GM10266 (cell line): Measurements from ENCODE around the gene CCDC177.

Source experiments
- DNase-seq: peaks from one replicate; pipeline ENCODE4 v3.0.0; 2012; ENCODE audit errors: extremely low spot score
- CTCF ChIP-seq: IDR thresholded peaks from 2 replicates; pipeline ENCODE4 v1.5.1; 2012; ENCODE audit warnings: mild to moderate bottlenecking, low read depth; ENCODE audit not compliant: control insufficient read depth, insufficient read depth; ENCODE audit errors: missing control alignments

The CCDC177 gene

GRCh38 chr14:69615496-69616407, 41.1 kb upstream of the CCDC177 start:
- TF ChIP-seq CTCF = no peak
- peak; percentile 68 for DNase-seq

- DNase-seq = no peak
Observed at GRCh38 chr14:69615121-69615495, 40.4 kb upstream of the CCDC177 start.

GRCh38 chr14:69614592-69614991, 39.9 kb upstream of the CCDC177 start:
- no peak for DNase-seq
- TF ChIP-seq CTCF = no peak

More at GRCh38 chr14:69615121-69615495, 40.4 kb upstream of the CCDC177 start:
- TF ChIP-seq CTCF = no peak

- no peak for TF ChIP-seq CTCF
- no peak for DNase-seq
Observed at GRCh38 chr14:69613312-69614073, 38.8 kb upstream of the CCDC177 start.

- no peak for DNase-seq
Observed at GRCh38 chr14:69612783-69613130, 38.1 kb upstream of the CCDC177 start.

GRCh38 chr14:69612014-69612782, 37.5 kb upstream of the CCDC177 start:
- no peak for TF ChIP-seq CTCF
- DNase-seq = no peak

More at GRCh38 chr14:69612783-69613130, 38.1 kb upstream of the CCDC177 start:
- peak; percentile 30 for TF ChIP-seq CTCF
